Measurements from ENCODE around the gene PDE6A.
"Not testable (repeated sequence)": the region's sequence is repeated elsewhere in the genome, so short reads cannot be mapped to it uniquely, and the experiment has no call there.

DNA sequence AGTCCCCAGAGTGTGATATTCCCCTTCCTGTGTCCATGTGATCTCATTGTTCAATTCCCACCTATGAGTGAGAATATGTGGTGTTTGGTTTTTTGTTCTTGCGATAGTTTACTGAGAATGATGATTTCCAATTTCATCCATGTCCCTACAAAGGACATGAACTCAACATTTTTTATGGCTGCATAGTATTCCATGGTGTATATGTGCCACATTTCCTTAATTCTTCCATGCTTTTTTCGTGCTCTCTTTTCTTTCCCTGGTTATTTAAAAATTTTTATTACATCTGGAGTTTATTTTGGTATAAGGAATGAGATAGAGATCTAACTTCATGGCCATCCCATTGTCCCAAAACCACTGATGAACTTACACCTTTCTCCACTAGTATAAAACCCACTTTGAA lies 65.0 kb downstream of the PDE6A start:
- not testable (repeated sequence) for TF ChIP-seq POLR2A (IDR thresholded peaks at IDR 0.05; ENCODE audit: low read depth, low read length); EZH2 (IDR thresholded peaks at IDR 0.05; ENCODE audit: borderline replicate concordance, low read depth, low read length, severe bottlenecking); POLR2AphosphoS5 (IDR thresholded peaks at IDR 0.05; ENCODE audit: insufficient read depth, low read depth, low read length); MYC (IDR thresholded peaks at IDR 0.05; ENCODE audit: low read depth, low read length); JUN (IDR thresholded peaks at IDR 0.05; ENCODE audit: borderline replicate concordance, insufficient read depth, insufficient read length, low read depth)
- TF ChIP-seq, protein P1, sequence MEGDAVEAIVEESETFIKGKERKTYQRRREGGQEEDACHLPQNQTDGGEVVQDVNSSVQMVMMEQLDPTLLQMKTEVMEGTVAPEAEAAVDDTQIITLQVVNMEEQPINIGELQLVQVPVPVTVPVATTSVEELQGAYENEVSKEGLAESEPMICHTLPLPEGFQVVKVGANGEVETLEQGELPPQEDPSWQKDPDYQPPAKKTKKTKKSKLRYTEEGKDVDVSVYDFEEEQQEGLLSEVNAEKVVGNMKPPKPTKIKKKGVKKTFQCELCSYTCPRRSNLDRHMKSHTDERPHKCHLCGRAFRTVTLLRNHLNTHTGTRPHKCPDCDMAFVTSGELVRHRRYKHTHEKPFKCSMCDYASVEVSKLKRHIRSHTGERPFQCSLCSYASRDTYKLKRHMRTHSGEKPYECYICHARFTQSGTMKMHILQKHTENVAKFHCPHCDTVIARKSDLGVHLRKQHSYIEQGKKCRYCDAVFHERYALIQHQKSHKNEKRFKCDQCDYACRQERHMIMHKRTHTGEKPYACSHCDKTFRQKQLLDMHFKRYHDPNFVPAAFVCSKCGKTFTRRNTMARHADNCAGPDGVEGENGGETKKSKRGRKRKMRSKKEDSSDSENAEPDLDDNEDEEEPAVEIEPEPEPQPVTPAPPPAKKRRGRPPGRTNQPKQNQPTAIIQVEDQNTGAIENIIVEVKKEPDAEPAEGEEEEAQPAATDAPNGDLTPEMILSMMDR (IDR thresholded peaks at IDR 0.05; ENCODE audit: extremely low read depth in 1 of 2, insufficient read depth in 1 of 2, low read depth in 1 of 2, low read length in 2 of 2): not testable (repeated sequence)
